ENCODE data around the gene RAI1. TPM values are rescaled to one million over a fixed set of nuclear protein-coding genes. Genes with fewer than 3 reads are reported as not detected.
A peak's percentile ranks its signal among the peaks of the same experiment; 100 is the strongest.

The RAI1 gene
- total RNA-seq, 4 donors from 2014 or later: 17.0 to 36.3 (median 22.3) TPM

DNA sequence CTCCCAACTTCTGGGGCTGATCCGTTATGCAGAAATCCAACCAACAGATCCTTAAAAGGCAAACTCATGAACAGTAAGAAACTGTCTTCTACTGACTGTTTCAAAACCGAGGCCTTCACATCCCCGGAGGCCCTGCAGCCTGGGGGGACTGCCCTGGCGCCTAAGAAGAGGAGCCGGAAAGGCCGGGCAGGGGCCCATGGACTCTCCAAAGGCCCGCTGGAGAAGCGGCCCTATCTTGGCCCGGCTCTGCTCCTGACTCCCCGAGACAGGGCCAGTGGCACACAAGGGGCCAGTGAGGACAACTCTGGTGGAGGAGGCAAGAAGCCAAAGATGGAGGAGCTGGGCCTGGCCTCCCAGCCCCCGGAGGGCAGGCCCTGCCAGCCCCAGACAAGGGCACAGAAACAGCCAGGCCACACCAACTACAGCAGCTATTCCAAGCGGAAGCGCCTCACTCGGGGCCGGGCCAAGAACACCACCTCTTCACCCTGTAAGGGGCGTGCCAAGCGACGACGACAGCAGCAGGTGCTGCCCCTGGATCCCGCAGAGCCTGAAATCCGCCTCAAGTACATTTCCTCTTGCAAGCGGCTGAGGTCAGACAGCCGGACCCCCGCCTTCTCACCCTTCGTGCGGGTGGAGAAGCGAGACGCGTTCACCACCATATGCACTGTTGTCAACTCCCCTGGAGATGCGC is 116.0 kb downstream of the RAI1 start:
- Histone ChIP-seq H3K9me3 (no peaks in the 10 kb centered on the region), H3K4me1 (peaks cover 12 to 17% (median 16%) of the 10 kb centered on the region in 3 donors), H3K4me3 (no peak overlapping the region), H3K27ac (peak overlapping the region in 2 of 4 donors; percentile 5 to 42), H3K36me3 (peaks cover 12 to 90% (median 39%) of the 10 kb centered on the region in 3 donors), H3K27me3 (no peaks in the 10 kb centered on the region)
- DNase-seq: no peak
- 91 to 93% methylated on average over 14 to 20 of the region's 30 CpGs for WGBS, 2 donors
- TF ChIP-seq, protein P1, sequence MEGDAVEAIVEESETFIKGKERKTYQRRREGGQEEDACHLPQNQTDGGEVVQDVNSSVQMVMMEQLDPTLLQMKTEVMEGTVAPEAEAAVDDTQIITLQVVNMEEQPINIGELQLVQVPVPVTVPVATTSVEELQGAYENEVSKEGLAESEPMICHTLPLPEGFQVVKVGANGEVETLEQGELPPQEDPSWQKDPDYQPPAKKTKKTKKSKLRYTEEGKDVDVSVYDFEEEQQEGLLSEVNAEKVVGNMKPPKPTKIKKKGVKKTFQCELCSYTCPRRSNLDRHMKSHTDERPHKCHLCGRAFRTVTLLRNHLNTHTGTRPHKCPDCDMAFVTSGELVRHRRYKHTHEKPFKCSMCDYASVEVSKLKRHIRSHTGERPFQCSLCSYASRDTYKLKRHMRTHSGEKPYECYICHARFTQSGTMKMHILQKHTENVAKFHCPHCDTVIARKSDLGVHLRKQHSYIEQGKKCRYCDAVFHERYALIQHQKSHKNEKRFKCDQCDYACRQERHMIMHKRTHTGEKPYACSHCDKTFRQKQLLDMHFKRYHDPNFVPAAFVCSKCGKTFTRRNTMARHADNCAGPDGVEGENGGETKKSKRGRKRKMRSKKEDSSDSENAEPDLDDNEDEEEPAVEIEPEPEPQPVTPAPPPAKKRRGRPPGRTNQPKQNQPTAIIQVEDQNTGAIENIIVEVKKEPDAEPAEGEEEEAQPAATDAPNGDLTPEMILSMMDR (IDR thresholded peaks at IDR 0.05): no peak
- TF ChIP-seq POLR2A (IDR thresholded peaks at IDR 0.05): no peak
- intact Hi-C loops (cut with DNase I): no loop called here

DNA sequence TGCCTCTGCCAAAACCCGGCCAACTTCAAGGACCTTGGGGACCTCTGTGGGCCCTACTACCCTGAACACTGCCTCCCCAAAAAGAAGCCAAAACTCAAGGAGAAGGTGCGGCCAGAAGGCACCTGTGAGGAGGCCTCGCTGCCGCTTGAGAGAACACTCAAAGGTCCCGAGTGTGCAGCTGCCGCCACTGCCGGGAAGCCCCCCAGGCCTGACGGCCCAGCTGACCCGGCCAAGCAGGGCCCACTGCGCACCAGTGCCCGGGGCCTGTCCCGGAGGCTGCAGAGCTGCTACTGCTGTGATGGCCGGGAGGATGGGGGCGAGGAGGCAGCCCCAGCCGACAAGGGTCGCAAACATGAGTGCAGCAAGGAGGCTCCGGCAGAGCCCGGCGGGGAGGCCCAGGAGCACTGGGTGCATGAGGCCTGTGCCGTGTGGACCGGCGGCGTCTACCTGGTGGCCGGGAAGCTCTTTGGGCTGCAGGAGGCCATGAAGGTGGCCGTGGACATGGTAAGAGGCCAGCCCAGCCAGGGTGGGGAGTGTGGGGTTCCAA is 116.8 kb downstream of the RAI1 start:
- DNase-seq: no peak
- TF ChIP-seq POLR2A (IDR thresholded peaks at IDR 0.05): no peak
- TF ChIP-seq, protein P1 (IDR thresholded peaks at IDR 0.05): no peak
- Histone ChIP-seq H3K4me3 (no peak overlapping the region), H3K9me3 (no peaks in the 10 kb centered on the region), H3K36me3 (peaks cover 12 to 90% (median 39%) of the 10 kb centered on the region in 3 donors), H3K27me3 (no peaks in the 10 kb centered on the region), H3K27ac (no peak overlapping the region), H3K4me1 (peaks cover 4 to 9% (median 8%) of the 10 kb centered on the region in 3 donors)
- 93% methylated on average over 8 of the region's 25 CpGs; no CpG with 5 or more reads in 1 of the 2 donors for WGBS, 2 donors
- intact Hi-C loops (cut with DNase I): no loop called here

DNA sequence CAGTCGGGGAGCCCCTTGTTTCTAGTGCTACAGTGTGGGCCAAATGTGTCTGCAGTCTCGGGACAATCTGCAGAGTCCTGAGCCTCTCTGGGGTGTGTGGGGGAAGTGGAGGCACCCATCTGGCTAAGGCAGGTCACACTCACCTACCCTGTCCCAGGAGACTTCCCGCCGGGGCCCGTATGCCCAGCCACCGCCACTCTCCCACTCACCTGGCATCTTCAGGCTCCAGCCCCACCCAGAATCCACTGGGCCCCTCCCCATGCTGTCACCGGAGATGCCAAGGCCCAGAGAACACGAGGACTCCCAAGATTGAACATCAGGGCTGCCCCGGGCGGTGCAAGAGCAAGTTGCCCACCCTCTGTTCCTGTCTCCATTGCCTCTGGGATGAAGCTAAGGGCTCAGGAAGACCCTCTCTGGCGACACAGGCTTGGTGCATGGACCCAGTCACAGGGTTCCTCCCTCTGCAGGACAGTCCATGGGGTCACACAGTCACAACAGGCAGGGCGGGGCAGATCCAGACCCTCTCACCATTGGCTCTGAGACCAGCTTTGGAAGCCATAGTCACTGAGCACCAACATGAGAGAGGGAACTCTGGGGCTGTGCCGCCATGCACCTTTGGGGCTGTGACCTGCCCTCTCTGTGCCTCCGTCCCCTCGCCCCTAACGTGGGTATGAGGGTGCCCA is 117.5 kb downstream of the RAI1 start:
- H3K4me3 ChIP-seq: no peak overlapping the region
- DNase-seq: no peak
- H3K27me3 ChIP-seq: no peaks in the 10 kb centered on the region
- intact Hi-C loops (cut with DNase I): no loop called here
- peaks cover 0 to 5% (median 3%) of the 10 kb centered on the region in 3 donors for H3K4me1 ChIP-seq
- TF ChIP-seq, protein P1 (IDR thresholded peaks at IDR 0.05): no peak
- no peak for TF ChIP-seq POLR2A (IDR thresholded peaks at IDR 0.05)
- 80 to 87% methylated on average over 1 to 11 of the region's 16 CpGs for WGBS, 2 donors
- no peak overlapping the region for H3K27ac ChIP-seq
- peaks cover 12 to 88% (median 41%) of the 10 kb centered on the region in 3 donors for H3K36me3 ChIP-seq
- no peaks in the 10 kb centered on the region for H3K9me3 ChIP-seq

DNA sequence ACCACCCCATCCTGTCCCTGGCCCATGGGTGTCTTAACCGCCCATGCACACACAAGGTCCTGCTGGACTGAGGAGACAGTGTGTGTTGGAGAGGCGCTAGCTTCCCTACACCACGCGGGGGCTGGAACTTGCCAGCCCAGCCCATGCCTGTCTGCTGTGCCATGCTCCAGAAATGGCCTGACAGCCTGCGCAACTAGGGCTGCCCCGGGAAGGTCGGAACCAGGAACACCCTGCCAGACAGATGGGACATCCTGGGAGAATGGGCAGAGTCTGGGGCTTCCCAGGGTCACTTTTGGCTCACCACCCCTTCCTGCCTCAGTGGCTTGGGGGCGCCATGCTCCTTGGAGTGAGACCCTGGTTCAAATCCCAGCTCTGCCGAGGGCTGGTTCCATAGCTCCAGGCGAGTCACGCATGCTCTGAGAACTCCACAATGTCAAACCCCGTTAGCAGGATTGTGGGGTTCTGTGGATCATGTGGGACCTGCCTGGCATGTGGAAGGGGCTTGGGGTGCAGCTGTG is 119.3 kb downstream of the RAI1 start:
- no peak for TF ChIP-seq POLR2A (IDR thresholded peaks at IDR 0.05)
- TF ChIP-seq, protein P1 (IDR thresholded peaks at IDR 0.05): no peak
- Histone ChIP-seq H3K36me3 (peaks cover 3 to 88% (median 40%) of the 10 kb centered on the region in 3 donors), H3K4me1 (peaks cover 2 to 5% (median 5%) of the 10 kb centered on the region in 3 donors), H3K4me3 (no peak overlapping the region), H3K27me3 (no peaks in the 10 kb centered on the region), H3K27ac (no peak overlapping the region), H3K9me3 (no peaks in the 10 kb centered on the region)
- intact Hi-C loops (cut with DNase I): no loop called here
- no peak for DNase-seq
- 64 to 80% methylated on average over 4 to 8 of the region's 12 CpGs for WGBS, 2 donors

Measured in esophagus squamous epithelium (tissue), 5 donors.